ENCODE measurements around the gene POMZP3.
"Not testable (repeated sequence)": the region's sequence is repeated elsewhere in the genome, so short reads cannot be mapped to it uniquely, and the experiment has no call there.

- TF ChIP-seq CTCF (IDR thresholded peaks at IDR 0.05; ENCODE audit: poor library complexity, severe bottlenecking); POLR2AphosphoS5 (IDR thresholded peaks at IDR 0.05); SMC3 (conservative IDR thresholded peaks at IDR 0.05; ENCODE audit: poor library complexity); EP300 (conservative IDR thresholded peaks at IDR 0.05; ENCODE audit: poor library complexity, severe bottlenecking); EZH2 (IDR thresholded peaks at IDR 0.05; ENCODE audit: borderline replicate concordance, insufficient read depth, low read length, poor library complexity, severe bottlenecking): not testable (repeated sequence)
- TF ChIP-seq, protein P1, sequence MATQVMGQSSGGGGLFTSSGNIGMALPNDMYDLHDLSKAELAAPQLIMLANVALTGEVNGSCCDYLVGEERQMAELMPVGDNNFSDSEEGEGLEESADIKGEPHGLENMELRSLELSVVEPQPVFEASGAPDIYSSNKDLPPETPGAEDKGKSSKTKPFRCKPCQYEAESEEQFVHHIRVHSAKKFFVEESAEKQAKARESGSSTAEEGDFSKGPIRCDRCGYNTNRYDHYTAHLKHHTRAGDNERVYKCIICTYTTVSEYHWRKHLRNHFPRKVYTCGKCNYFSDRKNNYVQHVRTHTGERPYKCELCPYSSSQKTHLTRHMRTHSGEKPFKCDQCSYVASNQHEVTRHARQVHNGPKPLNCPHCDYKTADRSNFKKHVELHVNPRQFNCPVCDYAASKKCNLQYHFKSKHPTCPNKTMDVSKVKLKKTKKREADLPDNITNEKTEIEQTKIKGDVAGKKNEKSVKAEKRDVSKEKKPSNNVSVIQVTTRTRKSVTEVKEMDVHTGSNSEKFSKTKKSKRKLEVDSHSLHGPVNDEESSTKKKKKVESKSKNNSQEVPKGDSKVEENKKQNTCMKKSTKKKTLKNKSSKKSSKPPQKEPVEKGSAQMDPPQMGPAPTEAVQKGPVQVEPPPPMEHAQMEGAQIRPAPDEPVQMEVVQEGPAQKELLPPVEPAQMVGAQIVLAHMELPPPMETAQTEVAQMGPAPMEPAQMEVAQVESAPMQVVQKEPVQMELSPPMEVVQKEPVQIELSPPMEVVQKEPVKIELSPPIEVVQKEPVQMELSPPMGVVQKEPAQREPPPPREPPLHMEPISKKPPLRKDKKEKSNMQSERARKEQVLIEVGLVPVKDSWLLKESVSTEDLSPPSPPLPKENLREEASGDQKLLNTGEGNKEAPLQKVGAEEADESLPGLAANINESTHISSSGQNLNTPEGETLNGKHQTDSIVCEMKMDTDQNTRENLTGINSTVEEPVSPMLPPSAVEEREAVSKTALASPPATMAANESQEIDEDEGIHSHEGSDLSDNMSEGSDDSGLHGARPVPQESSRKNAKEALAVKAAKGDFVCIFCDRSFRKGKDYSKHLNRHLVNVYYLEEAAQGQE (IDR thresholded peaks at IDR 0.05; ENCODE audit: borderline replicate concordance) = not testable (repeated sequence)
These were observed 15.5 kb upstream of the POMZP3 start for GRCh38 chr7:76642620-76643019.
